Caco-2 (cell line): ENCODE results near the gene ARHGEF18. TPM values are rescaled to one million over a fixed set of nuclear protein-coding genes. Genes with fewer than 3 reads are reported as not detected.

Source experiments
- BruUV-seq: library from RNA; stranded (reverse); fragments of 400-500 nt; replicated peaks from 2 replicates; lab custom pipeline; 2021; lab: Mats Ljungman, UMichigan
- CTCF ChIA-PET: fragments of 300-600 bp; sonication (Branson Sonifier 250); formaldehyde crosslinking; loops from one replicate; lab custom pipeline; 2022; ENCODE audit warnings: antibody characterized with exemption; lab: Charles Lee
- POLR2A ChIA-PET: fragments of 300-600 bp; sonication (Branson Sonifier 250); formaldehyde crosslinking; loops from one replicate; lab custom pipeline; 2022; ENCODE audit warnings: antibody characterized with exemption; lab: Charles Lee
- DNase-seq, 2 experiments: peaks; one replicate each; pipeline versions ENCODE4 v3.0.0 to v3.0.0-alpha.2; 2020 to 2022
- H3K27me3 ChIP-seq: replicated peaks from 2 replicates; pipeline ENCODE4 v1.6.0; 2011; ENCODE audit warnings: low read length; ENCODE audit not compliant: control insufficient read depth, insufficient read depth
- H3K36me3 ChIP-seq: 2 replicates; pipeline ENCODE4 v1.5.1; 2011; ENCODE audit warnings: low read length; ENCODE audit not compliant: control insufficient read depth, insufficient read depth
- H3K4me1 ChIP-seq: fragments of 250-450 bp; sonication (Bioruptor Pico); 2 replicates; pipeline ENCODE4 v1.5.1; 2020; ENCODE audit warnings: mild to moderate bottlenecking
- H3K4me3 ChIP-seq: 2 replicates; pipeline ENCODE4 v1.5.1; 2011; ENCODE audit warnings: low read depth, mild to moderate bottlenecking, control low read depth, low read length
- H3K9me3 ChIP-seq: fragments of 250-450 bp; sonication (Bioruptor Pico); 2 replicates; pipeline ENCODE4 v1.5.1; 2020; ENCODE audit warnings: mild to moderate bottlenecking, moderate library complexity
- H3K27ac Mint-ChIP-seq: one replicate; pipeline ENCODE4 v1.8.0; 2022; ENCODE audit warnings: mixed read lengths; ENCODE audit not compliant: unreplicated experiment
- H3K27me3 Mint-ChIP-seq: one replicate; pipeline ENCODE4 v1.8.0; 2022; ENCODE audit warnings: mixed read lengths; ENCODE audit not compliant: insufficient read depth, unreplicated experiment
- H3K36me3 Mint-ChIP-seq: one replicate; pipeline ENCODE4 v1.8.0; 2022; ENCODE audit warnings: mild to moderate bottlenecking, mixed read lengths; ENCODE audit not compliant: insufficient read depth, unreplicated experiment
- H3K4me1 Mint-ChIP-seq: one replicate; pipeline ENCODE4 v1.8.0; 2022; ENCODE audit warnings: low read depth, mixed read lengths; ENCODE audit not compliant: unreplicated experiment
- H3K4me3 Mint-ChIP-seq: one replicate; pipeline ENCODE4 v1.8.0; 2022; ENCODE audit warnings: mild to moderate bottlenecking, moderate library complexity, mixed read lengths; ENCODE audit not compliant: unreplicated experiment
- H3K9me3 Mint-ChIP-seq: one replicate; pipeline ENCODE4 v1.8.0; 2022; ENCODE audit warnings: mixed read lengths; ENCODE audit not compliant: unreplicated experiment
- intact Hi-C: fragments of 100-400 bp; cut with micrococcal nuclease; formaldehyde crosslinking; loops from one replicate; pipeline ENCODE4 v1.10.0; 2022; ENCODE audit not compliant: unreplicated experiment
- total RNA-seq: library from RNA; stranded (reverse); gene quantifications from 2 replicates; pipeline ENCODE4 v1.2.3, GENCODE V29; 2022
- TF ChIP-seq, protein P1 (sequence below), 2 experiments: fragments of 200-600 bp in 1 of 2; IDR thresholded peaks; 1 replicate in 1 of 2; 2 replicates in 1 of 2; pipeline versions ENCODE4 v1.5.1 to v1.8.0; 2011 to 2022; ENCODE audit warnings: antibody characterized with exemption in 1 of 2, control low read depth in 1 of 2, inconsistent platforms in 1 of 2, low read depth in 1 of 2, low read length in 1 of 2, mild to moderate bottlenecking in 1 of 2, moderate library complexity in 1 of 2; ENCODE audit not compliant: insufficient read depth in 1 of 2, severe bottlenecking in 1 of 2, unreplicated experiment in 1 of 2

The ARHGEF18 gene
- total RNA-seq, 1 experiment from 2014 or later: 53.1 TPM

GRCh38 chr19:7311911-7312310 is 36.8 kb upstream of the ARHGEF18 start:
- Mint-ChIP-seq H3K27me3 (no peaks in the 10 kb centered on the region), H3K4me3 (no peak overlapping the region), H3K27ac (no peak overlapping the region), H3K36me3 (no peaks in the 10 kb centered on the region), H3K9me3 (no peaks in the 10 kb centered on the region), H3K4me1 (no peaks in the 10 kb centered on the region)
- H3K4me3 ChIP-seq: no peak overlapping the region
- H3K9me3 ChIP-seq: no peaks in the 10 kb centered on the region
- POLR2A ChIA-PET: no interaction called here
- H3K27me3 ChIP-seq: no peaks in the 10 kb centered on the region
- no peak for DNase-seq
- TF ChIP-seq, protein P1, sequence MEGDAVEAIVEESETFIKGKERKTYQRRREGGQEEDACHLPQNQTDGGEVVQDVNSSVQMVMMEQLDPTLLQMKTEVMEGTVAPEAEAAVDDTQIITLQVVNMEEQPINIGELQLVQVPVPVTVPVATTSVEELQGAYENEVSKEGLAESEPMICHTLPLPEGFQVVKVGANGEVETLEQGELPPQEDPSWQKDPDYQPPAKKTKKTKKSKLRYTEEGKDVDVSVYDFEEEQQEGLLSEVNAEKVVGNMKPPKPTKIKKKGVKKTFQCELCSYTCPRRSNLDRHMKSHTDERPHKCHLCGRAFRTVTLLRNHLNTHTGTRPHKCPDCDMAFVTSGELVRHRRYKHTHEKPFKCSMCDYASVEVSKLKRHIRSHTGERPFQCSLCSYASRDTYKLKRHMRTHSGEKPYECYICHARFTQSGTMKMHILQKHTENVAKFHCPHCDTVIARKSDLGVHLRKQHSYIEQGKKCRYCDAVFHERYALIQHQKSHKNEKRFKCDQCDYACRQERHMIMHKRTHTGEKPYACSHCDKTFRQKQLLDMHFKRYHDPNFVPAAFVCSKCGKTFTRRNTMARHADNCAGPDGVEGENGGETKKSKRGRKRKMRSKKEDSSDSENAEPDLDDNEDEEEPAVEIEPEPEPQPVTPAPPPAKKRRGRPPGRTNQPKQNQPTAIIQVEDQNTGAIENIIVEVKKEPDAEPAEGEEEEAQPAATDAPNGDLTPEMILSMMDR (IDR thresholded peaks at IDR 0.05; ENCODE audit: insufficient read depth in 1 of 2, low read depth in 1 of 2, low read length in 1 of 2, severe bottlenecking in 1 of 2, unreplicated experiment in 1 of 2): no peak
- no TSS peak for BruUV-seq
- no peaks in the 10 kb centered on the region for H3K36me3 ChIP-seq
- no peaks in the 10 kb centered on the region for H3K4me1 ChIP-seq
- CTCF ChIA-PET: no interaction called here
- intact Hi-C loops: no loop called here

DNA sequence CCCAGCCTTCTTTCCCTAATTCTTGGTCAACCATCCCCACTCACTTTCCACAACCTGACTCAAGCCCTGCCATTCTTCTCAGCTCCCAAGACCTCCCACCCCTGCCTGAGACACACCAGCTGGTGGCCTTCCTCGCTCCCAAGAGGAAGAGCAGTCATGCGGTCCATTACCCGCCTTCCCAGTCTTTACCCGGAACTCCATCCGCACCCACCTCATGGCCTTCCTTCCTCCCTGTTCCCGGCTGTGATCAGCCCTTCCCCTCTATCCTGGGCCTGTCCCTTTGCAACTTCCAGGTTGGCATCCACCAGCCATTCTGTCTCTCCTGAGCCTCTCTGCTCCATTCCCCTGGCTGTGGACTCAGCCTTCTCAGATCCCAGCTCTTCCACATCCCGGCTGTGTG is 35.9 kb upstream of the ARHGEF18 start:
- TF ChIP-seq, protein P1 (IDR thresholded peaks at IDR 0.05; ENCODE audit: insufficient read depth in 1 of 2, low read depth in 1 of 2, low read length in 1 of 2, severe bottlenecking in 1 of 2, unreplicated experiment in 1 of 2): no peak
- no peaks in the 10 kb centered on the region for H3K27me3 ChIP-seq
- ChIA-PET POLR2A (no interaction called here), CTCF (no interaction called here)
- Mint-ChIP-seq H3K27ac (no peak overlapping the region), H3K4me3 (no peak overlapping the region), H3K9me3 (no peaks in the 10 kb centered on the region), H3K4me1 (no peaks in the 10 kb centered on the region), H3K36me3 (no peaks in the 10 kb centered on the region), H3K27me3 (no peaks in the 10 kb centered on the region)
- H3K9me3 ChIP-seq: no peaks in the 10 kb centered on the region
- H3K4me1 ChIP-seq: no peaks in the 10 kb centered on the region
- H3K4me3 ChIP-seq: no peak overlapping the region
- intact Hi-C loops: no loop called here
- no TSS peak for BruUV-seq
- no peak for DNase-seq
- H3K36me3 ChIP-seq: no peaks in the 10 kb centered on the region

GRCh38 chr19:7318176-7318575 is 30.6 kb upstream of the ARHGEF18 start:
- no peaks in the 10 kb centered on the region for H3K36me3 Mint-ChIP-seq
- no TSS peak for BruUV-seq
- TF ChIP-seq, protein P1 (IDR thresholded peaks at IDR 0.05; ENCODE audit: insufficient read depth in 1 of 2, low read depth in 1 of 2, low read length in 1 of 2, severe bottlenecking in 1 of 2, unreplicated experiment in 1 of 2): no peak
- no peak overlapping the region for H3K4me3 Mint-ChIP-seq
- Histone ChIP-seq H3K27me3 (no peaks in the 10 kb centered on the region), H3K4me1 (peaks cover 9% of the 10 kb centered on the region), H3K4me3 (no peak overlapping the region), H3K9me3 (peaks cover 3% of the 10 kb centered on the region), H3K36me3 (no peaks in the 10 kb centered on the region)
- no peak for DNase-seq
- CTCF ChIA-PET: no interaction called here
- peaks cover 8% of the 10 kb centered on the region for H3K4me1 Mint-ChIP-seq
- H3K27me3 Mint-ChIP-seq: no peaks in the 10 kb centered on the region
- POLR2A ChIA-PET: no interaction called here
- no peak overlapping the region for H3K27ac Mint-ChIP-seq
- no peaks in the 10 kb centered on the region for H3K9me3 Mint-ChIP-seq
- intact Hi-C loops: no loop called here
